ENCODE results near the gene ATXN1.

Gene ATXN1

DNA sequence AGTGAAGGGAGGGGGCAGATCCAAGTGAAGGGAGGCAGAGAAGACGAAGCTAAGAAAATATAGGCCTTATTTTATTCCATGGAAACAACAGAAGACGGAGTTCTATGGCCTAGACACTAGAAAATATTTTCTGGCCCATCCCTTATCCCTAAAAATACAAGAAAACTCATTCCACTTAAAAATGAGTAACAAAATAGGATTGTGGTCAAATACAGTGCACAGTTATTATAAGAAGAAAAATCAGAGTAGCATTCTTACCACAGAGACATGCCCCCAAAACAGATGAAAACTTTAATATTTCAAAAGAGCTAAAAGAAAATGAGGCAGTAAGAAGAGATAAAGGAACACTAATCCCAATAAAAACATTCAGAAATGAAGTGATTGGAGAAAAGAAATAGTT is 320.0 kb downstream of the ATXN1 start:
- POLR2A ChIA-PET, result no interaction called here
- peaks cover 6% of the 10 kb centered on the region for H3K4me1 ChIP-seq (ENCODE audit: control insufficient read depth, insufficient read depth, low read length)

DNA sequence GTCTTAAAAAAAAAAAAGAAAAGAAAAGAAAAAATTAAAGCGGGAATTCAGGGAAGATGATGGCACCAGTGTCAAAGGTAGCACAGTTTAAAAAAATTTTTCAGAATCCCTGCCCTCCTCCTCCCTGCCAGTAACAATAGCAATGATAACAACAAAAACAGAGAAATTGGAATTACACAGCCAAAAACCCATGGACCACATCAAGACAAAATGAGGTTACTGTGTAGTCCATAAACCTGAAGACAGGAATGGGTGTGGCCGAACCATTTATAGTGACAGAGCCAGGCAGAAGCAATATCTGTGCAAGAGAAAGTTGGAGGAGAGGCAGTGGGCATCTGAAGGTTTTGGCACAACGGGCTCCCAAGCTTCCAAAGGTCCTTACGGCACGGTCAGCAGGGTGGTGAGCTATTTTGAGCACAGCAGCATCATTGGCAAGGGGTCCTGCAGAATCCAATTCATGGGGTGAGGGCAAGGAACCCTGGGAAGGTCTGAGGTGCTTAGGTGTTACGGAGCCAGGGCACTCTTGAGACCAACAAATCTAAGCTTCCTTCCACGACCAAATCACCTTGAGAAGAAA is 320.5 kb downstream of the ATXN1 start:
- no peak for TF ChIP-seq ZNF561 (tag by site-specific recombination; IDR thresholded peaks at IDR 0.05; ENCODE audit: borderline replicate concordance)
- no peak for TF ChIP-seq ZNF214 (tag by site-specific recombination; IDR thresholded peaks at IDR 0.05; ENCODE audit: borderline replicate concordance)
- TF ChIP-seq ZNF600 (tag by site-specific recombination; IDR thresholded peaks at IDR 0.05), result 0 out of 2 replicates have a peak, but pooled peaks have one; percentile 14
- TF ChIP-seq BCL6B (tag by site-specific recombination; IDR thresholded peaks at IDR 0.05), result no peak
- no peak for TF ChIP-seq SALL2 (tag by site-specific recombination; IDR thresholded peaks at IDR 0.05; ENCODE audit: borderline replicate concordance)
- TF ChIP-seq ZNF140 (tag by site-specific recombination; IDR thresholded peaks at IDR 0.05), result no peak
- no peak for TF ChIP-seq OSR2 (tag by site-specific recombination; IDR thresholded peaks at IDR 0.05)
- TF ChIP-seq ZNF146 (tag by site-specific recombination; IDR thresholded peaks at IDR 0.05), result no peak
- Histone ChIP-seq H3K4me3 (ENCODE audit: low read depth, low read length) (no peak overlapping the region), H3K36me3 (ENCODE audit: control insufficient read depth in 2 of 2, insufficient read depth in 1 of 2, low read length in 2 of 2) (no peaks in the 10 kb centered on the region), H3K4me1 (ENCODE audit: control insufficient read depth, insufficient read depth, low read length) (peaks cover 6% of the 10 kb centered on the region), H3K9me3 (ENCODE audit: control insufficient read depth, insufficient read depth, low read depth, low read length) (no peaks in the 10 kb centered on the region), H3K27ac (ENCODE audit: extremely low read depth, low read depth, low read length) (no peak overlapping the region)
- ChIA-PET CTCF (interaction anchor here (0.5 to 0.7 kb wide), 3 partner anchors 38 to 328 kb away, joined by 3 read pairs; no protein-coding TSS in a partner anchor), POLR2A (no interaction called here)

More for the DNA sequence above, 320.0 kb downstream of the ATXN1 start:
- Histone ChIP-seq H3K27ac (ENCODE audit: extremely low read depth, low read depth, low read length) (no peak overlapping the region), H3K4me3 (ENCODE audit: low read depth, low read length) (no peak overlapping the region), H3K36me3 (ENCODE audit: control insufficient read depth in 2 of 2, insufficient read depth in 1 of 2, low read length in 2 of 2) (no peaks in the 10 kb centered on the region), H3K9me3 (ENCODE audit: control insufficient read depth, insufficient read depth, low read depth, low read length) (no peaks in the 10 kb centered on the region)
- TF ChIP-seq TSHZ1 (tag by site-specific recombination; IDR thresholded peaks at IDR 0.05; ENCODE audit: borderline replicate concordance) (no peak), GLIS1 (tag by site-specific recombination; IDR thresholded peaks at IDR 0.05) (no peak), BCL11B (tag by site-specific recombination; IDR thresholded peaks at IDR 0.05; ENCODE audit: low read depth) (no peak), ZNF112 (tag by site-specific recombination; IDR thresholded peaks at IDR 0.05) (no peak), HOXD13 (CRISPR knock-in tag; IDR thresholded peaks at IDR 0.05; ENCODE audit: borderline replicate concordance) (no peak), ZNF169 (tag by site-specific recombination; IDR thresholded peaks at IDR 0.05) (no peak), ZNF658 (tag by site-specific recombination; IDR thresholded peaks at IDR 0.05) (no peak), ZNF580 (tag by site-specific recombination; IDR thresholded peaks at IDR 0.05) (no peak), ZNF16 (tag by site-specific recombination; IDR thresholded peaks at IDR 0.05; ENCODE audit: low read depth) (no peak), ZNF10 (tag by site-specific recombination; IDR thresholded peaks at IDR 0.05) (no peak)
- TF ChIP-seq, protein P1, sequence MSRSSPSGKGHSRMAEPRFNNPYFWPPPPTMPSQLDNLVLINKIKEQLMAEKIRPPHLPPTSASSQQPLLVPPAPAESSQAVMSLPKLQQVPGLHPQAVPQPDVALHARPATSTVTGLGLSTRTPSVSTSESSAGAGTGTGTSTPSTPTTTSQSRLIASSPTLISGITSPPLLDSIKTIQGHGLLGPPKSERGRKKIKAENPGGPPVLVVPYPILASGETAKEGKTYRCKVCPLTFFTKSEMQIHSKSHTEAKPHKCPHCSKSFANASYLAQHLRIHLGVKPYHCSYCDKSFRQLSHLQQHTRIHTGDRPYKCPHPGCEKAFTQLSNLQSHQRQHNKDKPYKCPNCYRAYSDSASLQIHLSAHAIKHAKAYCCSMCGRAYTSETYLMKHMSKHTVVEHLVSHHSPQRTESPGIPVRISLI (tag by site-specific recombination; IDR thresholded peaks at IDR 0.05), result no peak
- TF ChIP-seq, protein P2, sequence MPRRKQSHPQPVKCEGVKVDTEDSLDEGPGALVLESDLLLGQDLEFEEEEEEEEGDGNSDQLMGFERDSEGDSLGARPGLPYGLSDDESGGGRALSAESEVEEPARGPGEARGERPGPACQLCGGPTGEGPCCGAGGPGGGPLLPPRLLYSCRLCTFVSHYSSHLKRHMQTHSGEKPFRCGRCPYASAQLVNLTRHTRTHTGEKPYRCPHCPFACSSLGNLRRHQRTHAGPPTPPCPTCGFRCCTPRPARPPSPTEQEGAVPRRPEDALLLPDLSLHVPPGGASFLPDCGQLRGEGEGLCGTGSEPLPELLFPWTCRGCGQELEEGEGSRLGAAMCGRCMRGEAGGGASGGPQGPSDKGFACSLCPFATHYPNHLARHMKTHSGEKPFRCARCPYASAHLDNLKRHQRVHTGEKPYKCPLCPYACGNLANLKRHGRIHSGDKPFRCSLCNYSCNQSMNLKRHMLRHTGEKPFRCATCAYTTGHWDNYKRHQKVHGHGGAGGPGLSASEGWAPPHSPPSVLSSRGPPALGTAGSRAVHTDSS (tag by site-specific recombination; IDR thresholded peaks at IDR 0.05), result no peak
- CTCF ChIA-PET, result interaction anchor here (0.7 kb wide), 2 partner anchors 39 to 109 kb away, joined by 3 read pairs; no protein-coding TSS in a partner anchor
